Body of pancreas (tissue), 4 donors: Measurements from ENCODE around the gene DAB1.

ENCODE experiments used
- POLR2A ChIP-seq, 3 donors: fragments of 450-650 bp; IDR thresholded peaks; one replicate each; pipeline ENCODE4 v1.6.1; 2016; ENCODE audit warnings: antibody characterized with exemption in 3 of 3, mild to moderate bottlenecking in 2 of 3
- TF ChIP-seq, protein P1 (sequence below), 7 experiments: fragments of 450-650 bp in 4 of 7; fragments of 200-600 bp in 3 of 7; sonication (generic) in 3 of 7; IDR thresholded peaks; one replicate each; pipeline ENCODE4 v1.5.1; 2016 to 2019; ENCODE audit warnings: antibody characterized with exemption in 7 of 7

GRCh38 chr1:57307392-57308170 lies 116.3 kb downstream of the DAB1 start:
- TF ChIP-seq, protein P1, sequence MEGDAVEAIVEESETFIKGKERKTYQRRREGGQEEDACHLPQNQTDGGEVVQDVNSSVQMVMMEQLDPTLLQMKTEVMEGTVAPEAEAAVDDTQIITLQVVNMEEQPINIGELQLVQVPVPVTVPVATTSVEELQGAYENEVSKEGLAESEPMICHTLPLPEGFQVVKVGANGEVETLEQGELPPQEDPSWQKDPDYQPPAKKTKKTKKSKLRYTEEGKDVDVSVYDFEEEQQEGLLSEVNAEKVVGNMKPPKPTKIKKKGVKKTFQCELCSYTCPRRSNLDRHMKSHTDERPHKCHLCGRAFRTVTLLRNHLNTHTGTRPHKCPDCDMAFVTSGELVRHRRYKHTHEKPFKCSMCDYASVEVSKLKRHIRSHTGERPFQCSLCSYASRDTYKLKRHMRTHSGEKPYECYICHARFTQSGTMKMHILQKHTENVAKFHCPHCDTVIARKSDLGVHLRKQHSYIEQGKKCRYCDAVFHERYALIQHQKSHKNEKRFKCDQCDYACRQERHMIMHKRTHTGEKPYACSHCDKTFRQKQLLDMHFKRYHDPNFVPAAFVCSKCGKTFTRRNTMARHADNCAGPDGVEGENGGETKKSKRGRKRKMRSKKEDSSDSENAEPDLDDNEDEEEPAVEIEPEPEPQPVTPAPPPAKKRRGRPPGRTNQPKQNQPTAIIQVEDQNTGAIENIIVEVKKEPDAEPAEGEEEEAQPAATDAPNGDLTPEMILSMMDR (IDR thresholded peaks at IDR 0.05) = no peak
- TF ChIP-seq POLR2A (IDR thresholded peaks at IDR 0.05) = no peak
